Raji (cell line): Measurements from ENCODE around the gene WDR1.

Experiments
- POLR2A ChIP-seq: IDR thresholded peaks from 2 replicates; pipeline ENCODE4 v1.6.1; 2011; ENCODE audit warnings: low read depth, low read length, control low read depth; ENCODE audit not compliant: insufficient read depth

The WDR1 gene

DNA sequence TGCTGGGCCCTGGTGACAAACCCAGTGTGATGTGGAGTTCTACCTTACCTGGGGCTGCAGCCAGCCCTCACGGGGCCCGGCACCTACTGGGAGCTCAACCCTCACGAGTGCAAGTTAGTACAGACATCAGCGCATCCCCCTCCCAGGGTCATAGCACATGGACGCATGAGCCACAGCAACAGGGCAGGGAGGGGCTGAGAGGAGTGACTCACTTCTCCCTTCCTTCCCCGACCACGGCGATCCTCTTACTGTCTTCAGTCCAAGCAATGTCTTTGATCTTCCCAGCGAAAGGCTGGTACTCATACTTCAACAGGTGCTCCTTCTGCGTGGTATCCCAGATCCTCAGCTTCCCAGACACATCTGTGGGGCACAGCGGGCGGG, 17.8 kb downstream of the WDR1 start:
- TF ChIP-seq POLR2A, result no peak

DNA sequence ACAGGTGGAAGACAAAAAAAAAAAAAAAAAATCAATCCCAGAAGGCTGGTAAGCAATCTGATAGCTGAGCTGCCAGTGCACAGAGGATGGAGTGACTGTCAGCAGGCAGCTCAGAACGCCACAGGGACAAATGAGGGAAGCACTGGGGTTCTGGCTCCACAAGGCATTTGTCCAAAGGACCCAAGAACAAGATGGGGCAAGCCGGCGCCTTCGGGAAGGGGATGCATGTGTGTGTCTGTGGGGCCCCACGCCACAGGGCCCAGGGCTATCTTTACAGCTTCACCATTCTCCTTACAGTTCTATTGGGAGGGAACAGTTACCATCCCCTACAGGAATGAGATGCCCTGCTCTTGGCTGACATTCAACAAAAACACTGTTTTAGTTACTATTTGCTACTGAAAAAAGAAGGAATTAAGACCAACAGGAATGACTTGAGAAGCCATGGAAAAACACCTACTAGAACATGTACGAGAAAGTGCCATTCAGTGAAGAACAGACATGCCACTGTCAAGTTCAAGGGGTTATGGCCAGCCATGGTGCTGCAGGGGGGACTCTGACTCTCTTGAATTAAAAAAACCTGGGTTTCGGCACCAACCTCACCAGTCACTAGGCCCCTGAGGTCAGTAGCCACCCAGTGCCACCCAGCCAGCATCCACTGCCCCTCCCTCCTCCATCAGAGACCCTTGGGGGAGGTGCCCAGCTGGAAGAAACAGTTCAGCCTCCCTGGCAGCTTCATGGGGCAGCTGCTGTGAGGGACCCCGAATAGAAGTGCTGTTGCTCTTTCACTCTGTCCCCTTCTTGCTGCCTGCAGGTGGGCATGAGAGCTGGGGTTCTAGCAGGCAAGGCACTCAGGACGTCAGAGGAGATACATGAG, 18.5 kb downstream of the WDR1 start:
- no peak for TF ChIP-seq POLR2A

DNA sequence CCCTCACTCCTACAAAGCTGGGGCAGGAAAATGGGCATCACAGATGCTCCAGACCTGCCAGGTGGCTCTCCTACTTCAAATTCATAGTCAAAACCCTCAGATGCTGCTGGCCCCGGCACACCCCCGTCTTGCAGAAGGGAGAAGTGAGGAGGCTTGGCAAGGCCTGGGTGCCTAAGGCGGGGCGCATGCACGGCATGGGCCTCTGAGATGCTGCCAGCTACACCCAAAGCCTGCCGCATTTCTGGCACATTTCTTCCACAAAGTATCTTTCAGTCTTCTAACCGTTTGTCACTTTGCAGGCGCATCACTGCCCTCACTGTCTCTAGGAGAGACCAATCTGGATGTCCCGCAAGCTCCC, 19.6 kb downstream of the WDR1 start:
- TF ChIP-seq POLR2A, result no peak

DNA sequence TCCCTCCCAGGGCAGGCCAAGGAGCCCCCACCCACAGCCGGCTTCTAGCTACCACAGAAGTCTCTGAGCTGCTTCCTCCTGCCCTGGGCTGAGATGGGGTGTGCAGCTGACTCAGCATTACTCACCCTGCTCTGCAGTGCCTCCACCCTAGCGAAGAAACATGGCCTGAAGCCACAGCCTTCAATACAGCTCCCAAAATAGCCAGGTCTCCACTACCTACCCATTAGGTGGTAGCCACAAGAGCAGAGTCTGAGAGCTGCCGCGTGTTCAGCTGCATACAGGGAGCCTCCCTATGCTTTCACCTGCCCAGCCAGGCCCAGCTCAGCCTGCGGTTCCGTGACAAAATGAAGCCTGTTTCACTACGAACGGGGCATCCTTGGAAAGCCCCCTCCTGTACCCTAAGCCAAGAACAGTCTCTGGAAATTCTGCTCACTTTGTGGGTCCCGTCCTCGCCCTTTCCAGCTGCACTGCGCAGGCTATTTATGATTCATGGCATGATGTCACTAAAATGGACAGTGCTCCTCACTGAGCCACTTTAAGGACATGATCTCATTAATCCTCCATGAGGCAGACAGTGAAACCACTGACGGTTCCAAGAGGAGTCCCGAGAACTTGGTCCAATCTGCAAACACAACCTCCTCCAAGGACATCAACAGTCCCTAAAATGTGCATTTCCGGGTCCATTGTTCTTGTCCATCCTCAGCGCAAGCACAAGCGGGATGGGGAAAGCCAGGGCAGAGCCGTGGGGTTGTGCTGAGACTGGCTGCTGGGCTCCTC, 20.2 kb downstream of the WDR1 start:
- TF ChIP-seq POLR2A, result no peak

DNA sequence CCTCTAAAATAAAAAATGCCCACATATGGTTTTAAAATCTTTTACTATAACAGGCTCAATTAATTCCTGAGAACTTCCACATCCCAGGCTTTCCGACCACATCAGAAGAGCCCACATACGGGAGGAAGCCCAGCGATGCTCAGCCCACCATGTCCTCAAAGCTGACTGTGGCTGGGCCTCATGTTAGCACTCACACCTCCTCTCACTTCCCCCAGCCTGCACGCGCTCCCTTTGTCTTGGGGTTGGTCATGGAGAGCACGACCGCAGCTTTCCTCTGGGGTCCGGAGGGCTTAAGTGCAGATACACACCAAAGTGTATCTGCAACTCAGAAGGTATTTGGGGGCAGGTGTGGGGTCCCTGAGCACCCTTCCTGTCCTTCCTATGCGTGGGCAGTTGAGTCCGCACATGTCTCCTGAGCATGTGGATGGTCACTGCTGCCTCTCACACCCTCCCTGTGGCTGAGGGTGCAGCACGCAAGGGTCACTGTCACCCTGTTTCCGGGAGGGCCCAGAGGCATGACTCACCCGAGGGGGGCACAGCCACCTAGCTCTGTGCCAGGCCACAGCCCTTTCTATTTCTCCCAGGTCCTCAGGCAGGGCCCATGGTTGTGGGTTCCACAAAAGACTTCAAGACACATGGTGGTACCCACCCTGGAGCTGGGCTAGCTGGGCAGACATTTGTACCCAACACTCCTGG, 21.2 kb downstream of the WDR1 start:
- no peak for TF ChIP-seq POLR2A

DNA sequence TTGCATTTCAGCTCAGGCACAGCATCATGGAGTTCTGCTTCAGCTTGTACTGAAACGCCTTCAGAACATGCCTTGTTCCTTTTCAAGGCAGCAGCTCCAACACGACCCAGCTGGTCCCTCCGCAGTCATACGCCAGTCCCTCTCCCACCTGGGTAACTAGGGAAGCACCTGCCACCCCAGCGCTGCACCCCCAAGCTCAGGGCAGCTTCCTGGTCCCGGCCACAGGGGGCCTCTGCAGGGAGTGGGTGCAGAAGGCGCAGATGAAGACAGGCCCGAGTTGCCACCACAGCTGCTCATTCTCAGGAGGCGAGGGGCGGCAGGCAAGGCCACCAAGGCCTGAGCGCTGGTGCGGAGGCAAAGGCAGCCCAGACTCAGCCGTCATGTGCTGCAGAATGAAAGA, 21.8 kb downstream of the WDR1 start:
- TF ChIP-seq POLR2A, result no peak

DNA sequence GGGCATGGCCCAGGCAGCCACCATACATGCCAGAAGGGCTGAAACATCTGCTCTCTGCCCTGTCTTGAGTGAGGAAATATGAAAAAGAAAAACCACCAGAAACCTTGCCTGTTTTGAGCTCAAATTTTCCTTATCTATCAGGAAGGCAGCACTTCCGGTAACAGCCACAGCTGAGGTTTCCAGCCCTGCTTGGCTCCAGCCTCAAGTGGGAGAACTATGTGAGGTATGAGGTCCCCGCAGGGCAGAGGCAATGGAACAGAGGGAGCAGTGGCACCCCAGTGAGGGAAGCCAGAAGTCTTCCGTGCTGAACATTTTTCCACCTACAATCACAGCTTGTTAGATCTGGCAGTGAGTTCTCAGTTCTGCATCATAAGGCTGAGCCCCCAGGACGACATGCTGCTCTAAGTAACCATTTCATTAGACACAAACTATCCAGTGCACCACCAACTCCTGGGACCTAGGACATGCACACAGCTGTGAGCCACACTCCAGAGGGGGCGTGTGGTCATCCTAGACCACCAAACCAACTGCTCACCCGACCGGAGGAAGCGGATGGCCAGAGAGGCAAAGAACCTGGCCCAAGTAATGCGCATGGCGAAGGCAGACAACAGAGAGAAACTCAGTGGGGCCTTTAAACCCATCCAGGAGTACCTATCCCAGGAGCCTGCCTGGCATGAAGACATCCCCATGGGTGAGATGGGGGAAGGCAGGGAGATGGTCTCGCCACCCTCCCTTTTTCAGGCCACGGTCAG, 22.6 kb downstream of the WDR1 start:
- no peak for TF ChIP-seq POLR2A

DNA sequence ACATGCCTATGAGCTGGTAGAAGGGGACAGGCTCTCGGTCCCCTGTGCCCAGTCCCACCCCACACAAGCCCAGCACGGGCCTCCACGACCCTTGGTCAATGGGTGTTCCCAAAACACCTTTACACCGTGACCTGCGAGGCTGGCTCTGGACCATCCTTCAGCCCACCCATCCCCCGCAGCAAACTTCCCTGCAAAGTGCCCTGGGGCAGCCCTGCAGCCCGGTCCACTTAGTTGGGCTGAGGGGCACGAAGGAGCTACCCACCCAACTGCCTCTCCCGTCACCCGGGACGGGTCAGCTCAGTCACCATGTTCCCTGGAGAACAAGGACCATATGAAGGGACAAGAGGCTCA, 23.4 kb downstream of the WDR1 start:
- TF ChIP-seq POLR2A, result no peak

DNA sequence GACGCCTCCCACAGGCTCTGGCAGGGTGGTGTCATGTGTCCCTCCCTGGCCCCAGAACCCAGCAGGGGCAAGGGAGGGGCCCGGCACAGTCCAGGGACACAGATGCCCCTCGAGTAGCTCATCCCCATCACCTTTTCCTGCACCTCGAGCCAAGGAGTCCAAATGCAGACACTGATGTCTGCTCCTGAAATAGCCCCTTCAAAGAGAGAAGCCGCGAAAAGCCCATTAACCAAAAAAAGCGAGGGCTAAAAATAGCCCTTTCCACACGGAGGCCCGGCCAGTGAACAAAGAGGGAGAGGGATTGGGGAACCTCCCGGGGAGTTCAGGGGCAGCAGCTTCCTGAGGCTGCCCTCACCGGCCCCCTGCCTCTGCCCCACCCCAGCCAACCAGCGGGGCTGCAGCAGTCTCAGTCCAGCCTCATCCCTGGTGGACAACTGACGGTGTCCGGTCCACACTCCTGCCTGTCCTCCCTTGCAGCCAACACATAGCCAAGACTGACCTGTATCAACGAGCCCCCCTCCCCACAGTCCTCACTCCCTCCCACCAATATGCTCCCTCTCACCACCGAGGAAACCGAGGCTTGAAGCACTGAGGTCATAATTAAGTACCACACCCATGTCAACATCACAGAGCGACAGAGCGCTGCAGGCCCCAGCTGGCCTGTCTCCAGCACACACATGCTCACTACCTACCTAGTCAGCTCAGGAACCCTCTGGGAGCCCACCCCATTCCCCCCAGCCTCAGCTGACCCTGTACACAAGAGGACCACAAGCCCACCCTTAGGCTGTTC, 23.9 kb downstream of the WDR1 start:
- no peak for TF ChIP-seq POLR2A

DNA sequence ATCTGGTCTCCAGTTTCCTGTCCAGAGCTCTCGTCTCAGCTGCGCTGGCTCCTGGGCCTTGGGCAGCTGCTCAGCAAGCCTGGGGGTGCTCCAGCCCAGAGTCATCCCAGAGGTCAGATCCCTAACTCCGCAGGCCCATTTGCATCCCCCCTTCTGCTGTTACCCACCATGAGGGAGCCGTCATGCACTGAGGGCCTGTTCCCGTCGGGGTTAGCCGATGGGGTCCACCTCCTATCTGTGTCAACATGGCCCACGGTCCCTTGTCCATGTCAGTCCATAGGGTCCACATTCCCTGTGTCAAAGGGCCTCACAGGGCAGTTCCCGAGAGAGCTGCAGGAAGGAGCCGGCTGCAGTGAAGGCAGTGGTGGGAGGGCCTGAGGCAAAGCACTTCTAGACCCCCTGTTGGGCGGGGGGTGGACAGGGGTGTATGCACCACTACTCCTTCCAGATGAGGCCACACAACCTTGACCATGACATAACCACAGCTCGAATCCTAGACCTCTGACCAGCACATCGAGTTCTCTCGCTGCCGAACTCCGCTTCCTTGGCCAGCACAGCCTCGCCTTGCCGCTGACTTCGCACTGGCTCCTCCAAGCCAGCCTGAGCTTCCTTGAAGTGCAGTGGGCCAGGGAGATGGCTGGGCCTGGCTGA, 24.9 kb downstream of the WDR1 start:
- TF ChIP-seq POLR2A, result no peak

DNA sequence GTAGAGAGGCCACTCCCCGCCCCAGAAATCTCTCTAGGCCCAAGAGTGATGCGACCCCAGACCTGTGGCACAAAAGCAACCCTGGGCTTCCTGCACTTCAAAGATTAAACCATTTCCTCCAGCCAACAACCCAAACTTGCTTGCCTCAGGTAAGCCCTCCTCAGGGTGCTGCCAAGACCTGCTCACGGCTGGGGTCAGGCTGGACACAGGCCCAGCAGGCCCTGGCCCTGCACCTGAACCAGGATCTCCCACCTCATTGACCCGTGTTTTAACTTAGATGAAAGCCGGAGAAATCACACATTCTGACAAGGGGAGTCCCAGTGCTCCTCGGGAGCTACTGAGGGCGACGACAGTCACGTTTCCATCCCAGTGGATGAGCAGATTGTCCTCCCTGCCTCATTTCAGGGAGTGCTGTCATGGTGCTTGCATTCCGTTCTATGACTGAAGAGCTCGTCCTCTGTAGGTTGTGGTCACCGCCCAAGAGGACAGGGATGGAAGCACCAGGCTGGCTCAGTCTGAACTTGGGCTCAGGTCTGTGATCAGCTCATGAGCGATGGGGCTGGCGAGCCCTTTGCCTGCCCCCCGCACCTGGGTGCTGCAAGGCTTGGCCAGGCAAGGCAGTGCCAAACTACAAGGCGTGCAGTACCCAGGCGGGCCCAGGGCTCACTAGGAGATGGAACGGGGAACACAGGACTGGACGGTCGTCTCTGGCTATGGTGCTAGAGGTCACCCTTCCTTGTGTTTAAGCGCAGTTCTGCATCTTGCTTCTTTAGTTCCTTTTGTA, 25.9 kb downstream of the WDR1 start:
- no peak for TF ChIP-seq POLR2A

DNA sequence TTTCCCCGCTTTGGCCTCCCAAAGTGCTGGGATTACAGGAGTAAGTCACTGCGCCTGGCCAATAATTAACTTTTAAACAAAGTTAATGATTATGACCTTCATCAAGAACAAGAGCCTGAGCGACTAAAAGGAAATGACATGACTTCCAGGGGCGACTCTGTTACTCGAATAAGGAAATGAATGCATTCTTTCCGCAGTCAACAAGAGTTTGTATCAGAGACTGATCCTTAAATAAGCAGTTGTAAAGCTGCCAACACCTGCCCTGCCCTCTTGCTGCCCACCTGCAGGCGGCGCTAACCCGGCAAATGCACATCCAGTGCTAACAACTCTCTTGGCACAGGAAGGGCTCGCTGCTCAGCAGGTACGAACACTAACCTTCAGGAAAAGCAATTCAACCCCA, 27.3 kb downstream of the WDR1 start:
- no peak for TF ChIP-seq POLR2A
